OCI-LY7 (cell line): ENCODE measurements around the gene NHP2. TPM values are rescaled to one million over a fixed set of nuclear protein-coding genes. Genes with fewer than 3 reads are reported as not detected.

ENCODE experiments used
- BruUV-seq: library from RNA; stranded (reverse); fragments of 400-500 nt; replicated peaks from 2 replicates; lab custom pipeline; 2021; lab: Mats Ljungman, UMichigan
- CTCF ChIA-PET: fragments of 300-600 bp; sonication (Branson Sonifier 250); formaldehyde crosslinking; loops from one replicate; lab custom pipeline; 2022; ENCODE audit warnings: antibody characterized with exemption; ENCODE audit not compliant: unreplicated experiment; lab: Charles Lee
- POLR2A ChIA-PET: fragments of 300-600 bp; sonication (Branson Sonifier 250); formaldehyde crosslinking; loops from one replicate; lab custom pipeline; 2022; ENCODE audit warnings: antibody characterized with exemption; lab: Charles Lee
- DNase-seq: peaks from one replicate; pipeline ENCODE4 v3.0.0-alpha.2; 2015; ENCODE audit warnings: low spot score
- H2AFZ ChIP-seq: fragments of 200-600 bp; sonication (generic), shearing (Covaris generic); 2 replicates; pipeline ENCODE4 v1.6.1; 2014; ENCODE audit warnings: mild to moderate bottlenecking, antibody characterized with exemption, low read length, moderate library complexity
- H3K27ac ChIP-seq: fragments of 200-600 bp; sonication (generic); 2 replicates; pipeline ENCODE4 v1.5.1; 2014; ENCODE audit warnings: mixed run types, low read depth, mild to moderate bottlenecking, moderate library complexity, low read length, inconsistent platforms; ENCODE audit not compliant: poor library complexity, severe bottlenecking
- H3K36me3 ChIP-seq: fragments of 200-600 bp; sonication (generic); 2 replicates; pipeline ENCODE4 v1.6.1; 2014; ENCODE audit warnings: mild to moderate bottlenecking, antibody characterized with exemption, low read length, moderate library complexity, mixed read lengths; ENCODE audit not compliant: insufficient read depth
- H3K4me1 ChIP-seq: fragments of 200-600 bp; sonication (generic); 2 replicates; pipeline ENCODE4 v1.5.1; 2014; ENCODE audit warnings: mild to moderate bottlenecking, low read length; ENCODE audit not compliant: insufficient read depth, poor library complexity, severe bottlenecking
- H3K4me2 ChIP-seq: fragments of 200-600 bp; sonication (generic); 2 replicates; pipeline ENCODE4 v1.6.1; 2014; ENCODE audit warnings: mild to moderate bottlenecking, low read length
- H3K4me3 ChIP-seq: fragments of 200-600 bp; sonication (generic); 2 replicates; pipeline ENCODE4 v1.5.1; 2014; ENCODE audit warnings: mild to moderate bottlenecking, low read depth, low read length; ENCODE audit not compliant: poor library complexity, severe bottlenecking
- H3K79me2 ChIP-seq: fragments of 200-600 bp; sonication (generic); 2 replicates; pipeline ENCODE4 v1.6.1; 2016; ENCODE audit warnings: low read depth, mild to moderate bottlenecking, low read length, moderate library complexity, mixed read lengths; ENCODE audit not compliant: insufficient read depth
- H3K9me2 ChIP-seq: fragments of 200-600 bp; sonication (generic); 2 replicates; pipeline ENCODE4 v1.6.1; 2016; ENCODE audit warnings: mild to moderate bottlenecking, low read length, mixed read lengths; ENCODE audit not compliant: insufficient read depth
- H3K9me3 ChIP-seq: fragments of 200-600 bp; sonication (generic); 2 replicates; pipeline ENCODE4 v1.6.1; 2014; ENCODE audit warnings: mild to moderate bottlenecking, mixed run types, low read length, mixed read lengths
- H4K20me1 ChIP-seq: fragments of 200-600 bp; sonication (generic); 2 replicates; pipeline ENCODE4 v1.6.1; 2014; ENCODE audit warnings: mild to moderate bottlenecking, antibody characterized with exemption, low read length, moderate library complexity, mixed read lengths; ENCODE audit not compliant: insufficient read depth
- EZH2phosphoT487 ChIP-seq: fragments of 200-600 bp; sonication (generic); IDR thresholded peaks from 2 replicates; pipeline ENCODE4 v1.6.1; 2018; ENCODE audit warnings: low read depth, borderline replicate concordance, mild to moderate bottlenecking, mixed run types, antibody characterized with exemption, low read length, moderate library complexity, mixed read lengths
- intact Hi-C: fragments of 100-400 bp; cut with micrococcal nuclease; formaldehyde crosslinking; loops from one replicate; pipeline ENCODE4 v1.10.0; 2022; ENCODE audit not compliant: unreplicated experiment
- total RNA-seq, 2 experiments: library from RNA; depleted of rRNA in 1 of 2; stranded (reverse); fragments of >200 nt in 1 of 2; shearing (Covaris generic) in 1 of 2; gene quantifications; 2 replicates each; pipeline ENCODE4 v1.2.3, GENCODE V29; 2014 to 2022
- TF ChIP-seq, protein P1 (sequence below): fragments of 200-600 bp; sonication (generic); conservative IDR thresholded peaks from 2 replicates; pipeline ENCODE4 v1.5.1; 2014; ENCODE audit warnings: mild to moderate bottlenecking, antibody characterized with exemption, low read length, moderate library complexity, mixed read lengths

Gene NHP2
- total RNA-seq, 2 experiments from 2014 or later: 216 to 309 TPM

DNA sequence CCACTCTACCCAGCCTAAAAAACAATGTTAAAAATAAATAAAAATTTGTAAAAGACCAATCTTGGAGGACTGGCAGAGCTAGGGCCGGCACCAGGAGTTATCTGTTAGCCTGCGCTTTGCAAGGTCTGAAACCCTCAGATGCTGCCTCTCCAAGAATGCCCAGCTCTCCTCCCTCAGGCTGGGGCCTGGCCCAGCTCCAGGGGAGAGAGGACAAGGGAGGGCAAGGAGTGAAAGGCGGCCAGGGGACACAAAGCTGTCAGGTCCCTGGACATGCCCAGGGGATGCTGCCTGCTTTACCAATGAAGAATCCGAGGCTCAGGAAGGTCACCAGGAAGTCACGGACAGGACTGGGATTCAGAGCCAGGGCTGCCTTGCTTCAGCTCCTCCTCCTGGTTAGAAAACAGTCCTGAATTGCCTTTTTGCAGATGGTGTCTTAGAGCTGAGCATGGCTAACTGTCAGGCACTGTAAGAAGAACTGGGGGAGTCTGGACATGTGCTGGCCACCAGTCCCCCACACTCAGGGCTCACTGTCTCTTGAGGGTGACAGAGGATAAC is 45.9 kb downstream of the NHP2 start:
- Histone ChIP-seq H3K36me3 (no peaks in the 10 kb centered on the region), H3K4me2 (no peak overlapping the region), H3K4me1 (peaks cover 30% of the 10 kb centered on the region), H2AFZ (no peak overlapping the region), H3K9me3 (no peaks in the 10 kb centered on the region; the same call in 1 of the 2 replicates), H4K20me1 (no peaks in the 10 kb centered on the region), H3K79me2 (peaks cover 5% of the 10 kb centered on the region; the same call in 1 of the 2 replicates), H3K27ac (no peak overlapping the region), H3K4me3 (no peak overlapping the region), H3K9me2 (no peaks in the 10 kb centered on the region)
- ChIA-PET CTCF (no interaction called here), POLR2A (interaction anchor here (0.6 to 1.2 kb wide), 2 partner anchors 17 to 419 kb away, joined by 3 to 4 read pairs; no protein-coding TSS in a partner anchor)
- intact Hi-C loops: no loop called here
- TF ChIP-seq EZH2phosphoT487: no peak
- TF ChIP-seq, protein P1, sequence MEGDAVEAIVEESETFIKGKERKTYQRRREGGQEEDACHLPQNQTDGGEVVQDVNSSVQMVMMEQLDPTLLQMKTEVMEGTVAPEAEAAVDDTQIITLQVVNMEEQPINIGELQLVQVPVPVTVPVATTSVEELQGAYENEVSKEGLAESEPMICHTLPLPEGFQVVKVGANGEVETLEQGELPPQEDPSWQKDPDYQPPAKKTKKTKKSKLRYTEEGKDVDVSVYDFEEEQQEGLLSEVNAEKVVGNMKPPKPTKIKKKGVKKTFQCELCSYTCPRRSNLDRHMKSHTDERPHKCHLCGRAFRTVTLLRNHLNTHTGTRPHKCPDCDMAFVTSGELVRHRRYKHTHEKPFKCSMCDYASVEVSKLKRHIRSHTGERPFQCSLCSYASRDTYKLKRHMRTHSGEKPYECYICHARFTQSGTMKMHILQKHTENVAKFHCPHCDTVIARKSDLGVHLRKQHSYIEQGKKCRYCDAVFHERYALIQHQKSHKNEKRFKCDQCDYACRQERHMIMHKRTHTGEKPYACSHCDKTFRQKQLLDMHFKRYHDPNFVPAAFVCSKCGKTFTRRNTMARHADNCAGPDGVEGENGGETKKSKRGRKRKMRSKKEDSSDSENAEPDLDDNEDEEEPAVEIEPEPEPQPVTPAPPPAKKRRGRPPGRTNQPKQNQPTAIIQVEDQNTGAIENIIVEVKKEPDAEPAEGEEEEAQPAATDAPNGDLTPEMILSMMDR: no peak
- no peak for DNase-seq
- BruUV-seq: no TSS peak

DNA sequence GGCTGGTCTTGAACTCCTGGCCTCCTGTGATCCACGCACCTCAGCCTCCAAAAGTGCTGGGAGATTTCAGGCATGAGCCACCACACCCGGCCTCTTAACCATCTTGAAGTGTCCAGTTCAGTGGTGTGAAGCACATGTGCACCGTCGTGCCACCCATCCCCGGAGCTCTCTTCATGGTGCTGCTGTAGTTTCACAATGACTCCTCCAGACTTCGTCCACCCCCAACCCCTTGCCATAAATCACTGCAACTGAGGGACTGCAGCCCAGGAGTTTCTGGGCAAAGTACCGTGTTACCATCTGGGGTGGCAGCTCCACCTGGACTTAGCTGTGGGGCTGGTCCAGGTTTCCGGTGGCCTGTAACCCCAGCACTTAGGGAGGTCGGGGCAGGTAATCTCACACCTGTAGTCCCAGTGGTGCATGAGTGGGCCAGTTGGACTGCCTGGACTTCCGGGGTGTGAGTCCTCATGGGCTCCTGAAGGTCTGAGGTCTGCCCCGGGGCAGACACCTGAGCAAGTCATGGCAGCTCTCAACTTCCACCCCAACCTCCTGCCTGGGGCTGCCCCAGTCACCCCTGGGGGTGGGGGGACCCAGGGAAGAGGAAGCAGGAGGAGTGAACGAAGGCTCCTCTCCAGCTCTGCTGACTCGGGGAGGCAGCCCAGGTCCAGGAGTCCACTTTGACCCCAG is 47.0 kb downstream of the NHP2 start:
- Histone ChIP-seq H3K36me3 (no peaks in the 10 kb centered on the region), H2AFZ (peak overlapping the region; percentile 62), H3K9me2 (no peaks in the 10 kb centered on the region), H4K20me1 (no peaks in the 10 kb centered on the region), H3K9me3 (no peaks in the 10 kb centered on the region), H3K79me2 (no peaks in the 10 kb centered on the region), H3K4me2 (no peak overlapping the region), H3K4me3 (no peak overlapping the region), H3K27ac (no peak overlapping the region), H3K4me1 (peaks cover 27% of the 10 kb centered on the region)
- CTCF ChIA-PET: interaction anchor here (0.6 kb wide), 1 partner anchor 13 kb away, joined by 4 read pairs; no protein-coding TSS in a partner anchor
- TF ChIP-seq, protein P1: no peak
- TF ChIP-seq EZH2phosphoT487: no peak
- POLR2A ChIA-PET: interaction anchor here (0.5 to 1.1 kb wide), 4 partner anchors 9 to 1705 kb away, joined by 3 to 4 read pairs (median 4); no protein-coding TSS in a partner anchor
- DNase-seq: no peak
- BruUV-seq: no TSS peak
- intact Hi-C loops: no loop called here
